ENCODE data around the gene OTUB2.
A peak's percentile ranks its signal among the peaks of the same experiment; 100 is the strongest.

Gene OTUB2

DNA sequence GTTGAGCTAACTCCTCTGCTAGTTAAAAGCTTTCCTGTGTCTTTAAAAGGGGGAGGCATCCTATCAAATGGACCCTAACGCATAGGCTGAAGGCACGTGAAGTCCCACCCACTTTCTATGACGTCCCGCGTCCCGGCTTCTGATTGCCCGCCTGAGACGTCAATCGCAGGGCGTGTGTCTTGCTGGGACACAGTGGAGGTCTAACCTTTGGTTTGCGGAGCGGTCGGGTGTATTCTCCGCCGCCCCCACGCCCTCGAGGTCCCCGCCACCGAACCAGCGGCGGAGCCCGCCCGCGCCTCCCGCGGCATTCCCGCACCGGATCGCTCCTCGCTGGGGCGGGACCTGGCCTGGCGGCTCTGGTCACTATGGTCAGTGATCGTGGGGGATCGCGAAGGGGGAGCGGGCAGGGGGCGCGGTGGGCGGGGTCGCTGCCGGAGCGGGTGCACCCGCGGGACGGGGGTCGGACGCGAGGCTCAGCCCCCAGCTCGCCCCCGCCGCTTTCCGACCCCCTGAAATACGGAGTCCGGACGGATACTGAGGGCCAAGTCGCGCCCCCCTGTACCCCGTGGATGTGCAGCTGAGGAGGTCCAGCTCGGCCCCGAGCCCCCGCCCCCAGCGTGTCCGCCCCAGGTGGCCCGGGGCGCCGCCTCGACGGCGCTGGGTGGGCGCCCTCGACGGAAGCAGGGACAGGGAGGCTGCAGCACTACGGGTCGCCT lies at the start of gene OTUB2:
Gene OTUB2 (plus strand): TSS at position 168 of the 716 bp plus-strand sequence. CDS start 198 bp downstream, at position 366.
- DNase-seq, result peak; percentile 99

GRCh38 chr14:93976477-93977057 lies 49.6 kb upstream of the OTUB2 start, which contains the start of gene ASB2:
TSS of gene ASB2 (minus strand) at chr14:93976570. CDS start at chr14:93964539, 12,031 bp downstream.
- peak; percentile 33 for DNase-seq

DNA sequence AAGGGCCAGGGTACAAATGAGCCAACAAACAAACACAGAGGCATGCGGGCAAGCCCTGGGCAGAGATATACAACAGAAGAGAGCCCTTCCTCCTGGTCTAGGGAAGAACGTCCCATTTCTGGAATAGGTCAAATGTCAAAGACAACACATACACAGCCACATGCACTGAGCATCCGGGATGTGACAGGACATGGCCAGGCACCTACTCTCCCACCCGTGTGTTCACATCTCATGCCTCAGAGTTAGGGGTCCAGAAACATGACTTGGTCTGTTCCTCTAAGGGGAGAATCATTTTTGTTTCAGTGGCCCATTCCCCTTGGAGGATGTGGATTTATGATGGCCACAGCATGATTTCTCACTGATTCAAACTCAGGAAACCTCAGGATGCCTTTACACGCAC lies 49.0 kb upstream of the OTUB2 start:
- DNase-seq, result no peak

DNA sequence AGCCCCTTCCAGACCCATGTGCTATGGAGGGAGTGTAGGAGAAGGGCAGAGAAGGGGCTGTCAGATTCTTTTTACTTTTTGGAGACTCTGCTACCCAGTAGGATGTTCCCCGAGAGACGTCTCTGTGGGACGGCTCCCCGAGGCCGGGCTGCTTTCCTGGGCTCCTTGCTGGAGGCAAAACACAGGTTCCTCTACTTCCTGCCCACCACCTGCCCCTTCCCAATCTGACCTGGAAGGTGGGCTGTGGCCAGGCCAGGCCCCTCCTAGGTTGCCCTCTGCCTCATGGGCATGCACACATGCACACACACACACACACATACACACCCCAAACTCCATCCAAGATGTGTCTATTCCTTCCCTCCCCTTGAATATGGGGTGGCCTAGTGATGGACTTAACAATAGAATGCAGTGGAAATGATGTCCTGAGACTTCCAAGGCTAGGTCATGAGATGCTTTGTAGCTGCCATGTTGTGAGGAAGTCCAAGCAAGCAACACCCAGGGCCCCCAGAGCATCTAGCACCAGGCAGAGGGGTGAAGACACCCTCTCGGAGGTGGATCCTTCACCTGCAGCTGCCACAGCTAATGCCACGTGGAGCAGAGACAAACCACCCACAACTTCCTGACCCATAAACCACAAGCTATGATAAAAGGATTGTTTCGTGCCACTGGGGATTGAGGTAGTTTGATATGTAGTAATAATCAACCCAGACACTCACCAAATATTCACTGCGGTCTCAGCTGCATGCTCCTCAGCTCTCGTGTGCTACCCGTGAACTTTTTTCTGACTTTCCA lies 48.2 kb upstream of the OTUB2 start:
- DNase-seq, result no peak

GRCh38 chr14:93978735-93979134 lies 47.4 kb upstream of the OTUB2 start:
- no peak for DNase-seq

DNA sequence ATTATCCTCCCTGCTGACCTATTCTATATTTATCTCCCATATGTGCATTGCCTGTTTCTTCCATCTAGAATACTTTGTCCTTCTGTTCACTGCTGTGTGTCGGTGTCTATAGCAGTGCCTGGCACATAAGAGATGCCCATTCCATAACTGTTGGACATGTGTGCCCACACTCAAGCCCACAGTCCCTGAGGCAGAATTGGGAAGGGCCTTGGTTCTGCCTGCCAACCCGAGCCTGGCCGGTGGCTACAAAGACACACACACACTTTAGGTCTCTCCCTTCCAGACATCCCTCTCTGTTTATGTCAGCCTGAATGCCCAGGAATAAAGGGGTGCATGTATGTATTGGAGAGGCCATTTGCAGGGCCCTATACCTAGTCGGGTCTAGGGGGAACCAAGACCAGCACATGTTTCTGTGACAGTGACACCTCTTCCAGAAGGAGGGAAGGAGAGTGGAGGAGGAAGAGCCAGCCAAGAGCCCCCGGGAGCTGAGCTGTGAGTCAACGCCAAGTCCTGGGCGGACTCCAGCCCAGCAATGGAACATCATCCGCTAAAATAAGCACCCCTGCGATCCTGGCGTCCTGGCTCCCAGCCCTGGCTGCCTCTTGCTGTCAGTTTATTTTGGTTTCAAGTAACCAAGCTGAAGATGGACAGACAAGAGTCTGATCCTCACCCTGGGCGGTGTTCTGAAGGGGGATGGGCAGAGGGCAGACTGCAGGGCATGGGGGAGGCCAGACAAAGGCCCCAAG lies 45.5 kb upstream of the OTUB2 start:
- DNase-seq, result no peak

- no peak for DNase-seq
These were observed 44.6 kb upstream of the OTUB2 start for GRCh38 chr14:93981316-93982229.

- DNase-seq, result no peak
These were observed 43.7 kb upstream of the OTUB2 start for GRCh38 chr14:93982230-93983007.

- peak; percentile 26 for DNase-seq
These were observed 42.1 kb upstream of the OTUB2 start for GRCh38 chr14:93984070-93984469.

GRCh38 chr14:93984987-93985410 lies 41.1 kb upstream of the OTUB2 start:
- peak; percentile 89 for DNase-seq

DNA sequence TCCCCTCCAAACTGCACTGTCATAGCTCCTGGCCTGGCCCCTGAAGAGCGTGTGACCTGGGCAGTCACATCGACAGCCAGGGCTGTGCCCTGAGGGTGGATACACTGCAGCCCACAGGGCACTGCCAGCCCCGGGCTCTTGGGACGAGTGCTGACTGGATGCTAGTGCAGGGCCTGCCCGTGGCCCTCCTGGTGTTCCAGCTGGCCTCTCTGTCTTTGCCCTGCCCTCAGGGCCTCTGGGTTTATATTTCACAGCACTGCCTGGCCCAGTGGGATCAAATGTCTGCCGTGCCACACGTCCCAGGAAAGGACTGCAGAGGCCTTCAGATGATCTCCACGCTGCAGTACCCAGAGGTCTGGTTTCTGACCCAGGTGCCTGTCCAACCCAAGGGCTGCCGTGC lies 39.2 kb upstream of the OTUB2 start:
- DNase-seq, result no peak

DNA sequence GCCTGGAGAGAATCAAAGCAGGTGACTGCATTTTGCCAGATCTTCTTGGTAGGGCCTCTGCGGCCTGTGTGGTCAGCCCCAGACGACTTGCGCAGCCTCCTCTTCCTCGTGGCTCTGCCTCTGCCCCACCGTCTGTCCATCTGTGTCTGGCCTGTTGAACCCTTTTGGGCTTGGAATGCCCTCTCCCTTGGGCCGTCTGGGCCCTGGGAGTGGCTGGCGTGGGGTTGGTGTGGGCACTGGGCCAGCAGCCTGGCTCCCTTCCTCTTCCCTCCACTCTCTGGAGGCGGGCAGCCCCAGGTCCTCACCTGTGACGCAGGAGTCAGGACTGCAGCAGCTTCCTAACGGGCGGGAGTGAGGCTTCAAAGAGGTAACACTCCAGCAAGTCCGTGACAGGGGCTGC lies 38.8 kb upstream of the OTUB2 start:
- DNase-seq, result no peak

- DNase-seq, result no peak
These were observed 38.2 kb upstream of the OTUB2 start for GRCh38 chr14:93987815-93988476.

DNA sequence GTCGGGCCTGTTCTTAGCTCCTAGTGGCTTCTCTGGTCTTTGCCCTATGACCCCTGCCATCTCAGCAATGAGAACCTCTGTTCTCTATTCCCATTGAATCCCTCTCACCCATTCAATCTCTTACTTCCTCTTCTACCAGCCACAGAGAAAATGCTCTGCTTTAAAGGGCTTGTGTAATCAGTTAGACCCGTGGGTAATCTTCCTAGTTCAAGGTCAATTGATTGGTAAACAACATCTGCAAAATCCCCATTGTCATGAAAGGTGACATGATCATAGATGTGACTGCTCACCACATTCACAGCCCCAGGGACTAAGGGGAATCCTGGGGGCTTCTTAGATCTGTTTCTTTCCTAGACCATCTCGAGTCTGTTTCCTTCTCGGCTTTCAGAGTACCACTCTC lies 36.2 kb upstream of the OTUB2 start:
- DNase-seq, result no peak

GRCh38 chr14:93991212-93991611 lies 34.9 kb upstream of the OTUB2 start:
- no peak for DNase-seq

DNA sequence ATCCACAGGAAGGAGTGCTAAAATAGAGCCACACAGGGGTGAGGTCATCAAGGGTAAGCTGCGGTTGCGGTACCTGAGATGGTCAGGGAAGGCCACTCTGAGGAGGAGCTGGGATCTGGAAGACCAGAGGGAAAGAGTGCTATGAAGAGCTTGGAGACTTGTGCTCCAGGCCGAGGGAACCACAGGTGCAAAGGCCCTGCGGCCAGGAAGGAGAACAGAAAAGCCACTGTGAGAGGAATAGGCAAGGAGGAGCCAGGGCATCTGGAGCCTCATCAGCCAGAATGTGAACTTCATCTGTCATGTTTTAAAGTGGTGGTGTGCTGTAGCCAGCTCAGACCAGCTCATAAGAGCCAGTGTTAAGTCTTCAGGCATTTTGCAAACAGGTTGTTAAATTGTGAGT lies 34.5 kb upstream of the OTUB2 start:
- DNase-seq, result no peak

DNA sequence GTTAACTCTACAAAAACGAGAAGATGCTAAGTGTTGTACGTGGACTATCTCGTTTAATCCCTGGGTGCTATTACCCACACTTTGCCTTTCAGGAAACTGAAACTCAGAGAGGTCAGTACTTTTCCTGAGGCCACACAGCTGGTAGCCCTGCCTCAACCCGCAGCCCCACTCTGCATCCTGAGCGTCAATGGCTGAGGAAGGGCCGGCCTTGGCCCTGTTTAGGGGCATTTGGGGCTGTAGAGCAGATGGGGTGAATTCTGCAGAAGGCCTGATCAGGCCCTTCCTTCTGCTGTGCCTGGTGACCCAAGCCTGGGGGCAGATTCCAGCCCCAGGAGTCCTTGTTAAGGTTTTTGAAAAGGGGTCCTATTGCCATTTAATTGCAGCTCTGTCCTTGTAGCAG lies 32.8 kb upstream of the OTUB2 start:
- DNase-seq, result no peak

GRCh38 chr14:93994919-93995682 lies 31.0 kb upstream of the OTUB2 start:
- DNase-seq, result peak; percentile 67

DNA sequence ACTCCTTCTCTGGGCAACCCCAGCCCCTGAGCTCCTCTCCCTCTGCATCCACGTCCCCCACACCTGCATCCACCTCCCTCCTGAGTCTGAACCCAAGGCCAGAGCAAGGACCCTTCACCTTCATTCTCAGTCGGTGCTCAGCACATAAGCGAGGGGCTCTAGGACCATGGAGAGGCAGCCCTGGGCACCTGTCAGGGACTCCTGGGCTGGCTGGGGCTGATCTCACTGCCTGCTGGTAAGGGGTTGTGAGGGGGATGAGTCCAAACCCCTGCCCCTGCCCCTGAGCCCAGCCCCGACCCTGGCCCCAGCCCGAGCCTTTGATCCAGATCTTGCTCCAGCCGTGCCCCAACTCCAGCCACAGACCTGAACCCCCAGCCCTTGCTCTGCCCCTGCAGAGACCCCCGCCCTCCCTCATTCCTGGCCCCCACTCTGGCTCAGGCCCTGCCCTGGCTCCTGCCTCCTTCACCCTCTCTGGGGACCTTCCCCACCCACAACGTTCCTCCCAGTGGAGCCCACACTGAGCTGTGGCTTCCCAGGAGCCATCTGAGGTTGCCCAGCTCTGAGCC lies 29.9 kb upstream of the OTUB2 start:
- no peak for DNase-seq

Data from fibroblast of skin of right quadriceps (primary cell).